Nephron (organoid): ENCODE results near the gene PRODH.
"Not testable (repeated sequence)": the region's sequence is repeated elsewhere in the genome, so short reads cannot be mapped to it uniquely, and the experiment has no call there.

Experiments
- H3K27ac Mint-ChIP-seq, 3 experiments: 2 replicates each; pipeline ENCODE4 v1.8.0; 2020; ENCODE audit warnings: mixed read lengths in 3 of 3, mild to moderate bottlenecking in 2 of 3, moderate library complexity in 1 of 3
- H3K27me3 Mint-ChIP-seq: 2 replicates; pipeline ENCODE4 v1.8.0; 2021; ENCODE audit warnings: low read depth, mild to moderate bottlenecking, moderate library complexity, mixed read lengths
- H3K36me3 Mint-ChIP-seq: 2 replicates; pipeline ENCODE4 v1.8.0; 2020; ENCODE audit warnings: low read depth, mixed read lengths
- H3K4me1 Mint-ChIP-seq: 2 replicates; pipeline ENCODE4 v1.8.0; 2020; ENCODE audit warnings: mixed read lengths
- H3K4me3 Mint-ChIP-seq, 3 experiments: 2 replicates each; pipeline ENCODE4 v1.8.0; 2020; ENCODE audit warnings: mild to moderate bottlenecking in 3 of 3, mixed read lengths in 3 of 3, moderate library complexity in 2 of 3
- H3K9me3 Mint-ChIP-seq: 2 replicates; pipeline ENCODE4 v1.8.0; 2020; ENCODE audit warnings: mixed read lengths
- TF ChIP-seq, protein P1 (sequence below), 3 experiments: fragments of 200-600 bp; sonication (generic); IDR thresholded peaks; one replicate each; pipeline ENCODE4 v1.5.0; 2021; ENCODE audit warnings: antibody characterized with exemption in 3 of 3; ENCODE audit not compliant: unreplicated experiment in 3 of 3

Gene PRODH

DNA sequence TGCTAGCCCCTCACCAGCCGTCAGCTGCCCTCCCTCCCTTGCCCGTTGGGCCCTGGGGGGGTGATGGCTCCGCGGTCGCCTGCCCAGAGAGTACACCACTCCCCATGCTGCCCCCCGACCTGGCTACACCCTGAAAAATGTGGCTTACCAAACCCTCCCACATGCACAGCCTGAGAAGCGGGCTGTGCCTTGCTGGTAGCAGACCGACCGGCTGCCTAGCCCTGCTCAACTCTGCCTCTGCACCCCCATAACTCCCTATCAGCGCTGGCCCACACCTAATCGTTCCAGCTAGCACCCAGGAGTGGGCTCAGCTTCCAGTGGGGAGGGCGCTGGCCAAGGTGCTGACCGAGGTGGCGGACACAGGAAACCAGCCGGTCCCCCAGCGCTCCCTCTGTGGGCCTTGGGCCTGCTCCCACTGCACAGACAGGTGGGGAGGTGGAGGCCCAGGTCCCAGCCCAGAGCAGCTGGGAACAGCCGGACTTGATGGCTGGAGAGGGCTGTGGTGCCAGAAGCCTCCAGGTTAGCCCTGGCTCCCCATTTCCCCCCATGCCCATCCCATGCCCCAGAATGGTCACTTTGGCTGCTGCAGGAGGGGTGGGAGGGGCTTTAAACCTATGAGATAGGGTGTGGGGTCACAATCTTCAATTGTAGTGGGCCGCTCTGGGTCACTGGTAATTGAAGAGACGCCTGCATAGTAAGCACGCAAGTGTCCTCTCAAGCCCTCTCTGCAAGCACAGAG is 32.1 kb upstream of the PRODH start:
- peak overlapping the region in 1 of 3 experiments; percentile 24 for H3K4me3 Mint-ChIP-seq
- TF ChIP-seq, protein P1, sequence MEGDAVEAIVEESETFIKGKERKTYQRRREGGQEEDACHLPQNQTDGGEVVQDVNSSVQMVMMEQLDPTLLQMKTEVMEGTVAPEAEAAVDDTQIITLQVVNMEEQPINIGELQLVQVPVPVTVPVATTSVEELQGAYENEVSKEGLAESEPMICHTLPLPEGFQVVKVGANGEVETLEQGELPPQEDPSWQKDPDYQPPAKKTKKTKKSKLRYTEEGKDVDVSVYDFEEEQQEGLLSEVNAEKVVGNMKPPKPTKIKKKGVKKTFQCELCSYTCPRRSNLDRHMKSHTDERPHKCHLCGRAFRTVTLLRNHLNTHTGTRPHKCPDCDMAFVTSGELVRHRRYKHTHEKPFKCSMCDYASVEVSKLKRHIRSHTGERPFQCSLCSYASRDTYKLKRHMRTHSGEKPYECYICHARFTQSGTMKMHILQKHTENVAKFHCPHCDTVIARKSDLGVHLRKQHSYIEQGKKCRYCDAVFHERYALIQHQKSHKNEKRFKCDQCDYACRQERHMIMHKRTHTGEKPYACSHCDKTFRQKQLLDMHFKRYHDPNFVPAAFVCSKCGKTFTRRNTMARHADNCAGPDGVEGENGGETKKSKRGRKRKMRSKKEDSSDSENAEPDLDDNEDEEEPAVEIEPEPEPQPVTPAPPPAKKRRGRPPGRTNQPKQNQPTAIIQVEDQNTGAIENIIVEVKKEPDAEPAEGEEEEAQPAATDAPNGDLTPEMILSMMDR (IDR thresholded peaks at IDR 0.05; ENCODE audit: unreplicated experiment in 3 of 3) = no peak
- no peaks in the 10 kb centered on the region for H3K36me3 Mint-ChIP-seq
- no peak overlapping the region for H3K27ac Mint-ChIP-seq
- H3K27me3 Mint-ChIP-seq = peaks cover 20% of the 10 kb centered on the region
- no peaks in the 10 kb centered on the region for H3K9me3 Mint-ChIP-seq
- no peaks in the 10 kb centered on the region for H3K4me1 Mint-ChIP-seq

DNA sequence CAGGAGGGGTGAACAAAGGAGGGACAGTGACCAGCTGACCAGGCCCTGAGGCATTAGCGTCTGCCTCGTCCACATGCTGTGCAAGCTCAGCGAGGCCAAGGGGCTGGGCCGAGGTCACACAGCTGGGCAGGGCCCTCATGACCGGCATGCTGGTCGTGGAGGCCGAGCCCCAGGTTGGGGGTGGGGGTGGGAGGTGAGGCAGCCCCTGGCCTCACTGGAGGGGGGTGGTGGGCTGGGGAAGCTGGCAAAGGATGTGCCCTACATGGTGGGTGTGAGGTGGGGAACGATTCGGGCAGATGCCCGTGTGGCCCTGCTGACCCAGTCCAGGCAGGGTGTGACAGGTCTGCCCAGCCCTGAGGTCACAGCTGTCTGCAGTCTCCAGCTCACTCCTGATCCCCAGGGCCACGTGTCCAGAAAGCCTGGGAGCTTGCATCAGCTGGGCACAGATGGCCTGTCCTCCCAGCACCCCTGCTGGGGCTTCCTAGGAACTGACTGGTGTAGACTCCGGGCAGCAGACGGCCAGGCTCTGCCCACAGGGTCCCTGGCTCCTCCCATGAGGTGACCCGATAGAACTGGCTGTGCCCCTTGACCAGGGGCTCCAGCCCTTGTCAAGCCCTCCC is 31.4 kb upstream of the PRODH start:
- H3K4me3 Mint-ChIP-seq, H3K36me3 Mint-ChIP-seq, H3K9me3 Mint-ChIP-seq, H3K4me1 Mint-ChIP-seq, H3K27ac Mint-ChIP-seq: not testable (repeated sequence)
- peaks cover 20% of the 10 kb centered on the region for H3K27me3 Mint-ChIP-seq

DNA sequence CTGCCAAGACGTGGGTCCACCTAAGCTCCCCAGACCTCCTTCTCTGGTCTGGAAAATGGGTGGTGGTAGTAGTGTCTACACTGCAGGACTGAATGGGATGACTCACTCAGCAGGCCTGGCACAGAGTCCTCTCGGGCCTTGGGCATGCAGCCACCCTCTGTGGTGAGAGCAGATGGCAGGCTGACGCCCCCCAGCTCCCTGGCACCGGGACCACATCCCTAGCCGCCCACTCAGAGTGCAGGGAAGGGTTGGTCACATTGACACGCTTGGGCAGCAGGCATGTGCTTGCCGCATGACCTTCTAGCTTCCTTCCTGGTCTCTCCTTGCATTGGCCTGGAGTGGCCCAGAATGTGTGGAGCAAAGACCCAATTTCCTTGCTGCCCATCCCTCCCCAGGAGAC is 30.7 kb upstream of the PRODH start:
- no peak overlapping the region for H3K27ac Mint-ChIP-seq
- H3K27me3 Mint-ChIP-seq = peaks cover 19% of the 10 kb centered on the region
- H3K4me1 Mint-ChIP-seq = no peaks in the 10 kb centered on the region
- H3K4me3 Mint-ChIP-seq = no peak overlapping the region
- TF ChIP-seq, protein P1 (IDR thresholded peaks at IDR 0.05; ENCODE audit: unreplicated experiment in 3 of 3) = no peak
- H3K9me3 Mint-ChIP-seq = no peaks in the 10 kb centered on the region
- H3K36me3 Mint-ChIP-seq = no peaks in the 10 kb centered on the region

DNA sequence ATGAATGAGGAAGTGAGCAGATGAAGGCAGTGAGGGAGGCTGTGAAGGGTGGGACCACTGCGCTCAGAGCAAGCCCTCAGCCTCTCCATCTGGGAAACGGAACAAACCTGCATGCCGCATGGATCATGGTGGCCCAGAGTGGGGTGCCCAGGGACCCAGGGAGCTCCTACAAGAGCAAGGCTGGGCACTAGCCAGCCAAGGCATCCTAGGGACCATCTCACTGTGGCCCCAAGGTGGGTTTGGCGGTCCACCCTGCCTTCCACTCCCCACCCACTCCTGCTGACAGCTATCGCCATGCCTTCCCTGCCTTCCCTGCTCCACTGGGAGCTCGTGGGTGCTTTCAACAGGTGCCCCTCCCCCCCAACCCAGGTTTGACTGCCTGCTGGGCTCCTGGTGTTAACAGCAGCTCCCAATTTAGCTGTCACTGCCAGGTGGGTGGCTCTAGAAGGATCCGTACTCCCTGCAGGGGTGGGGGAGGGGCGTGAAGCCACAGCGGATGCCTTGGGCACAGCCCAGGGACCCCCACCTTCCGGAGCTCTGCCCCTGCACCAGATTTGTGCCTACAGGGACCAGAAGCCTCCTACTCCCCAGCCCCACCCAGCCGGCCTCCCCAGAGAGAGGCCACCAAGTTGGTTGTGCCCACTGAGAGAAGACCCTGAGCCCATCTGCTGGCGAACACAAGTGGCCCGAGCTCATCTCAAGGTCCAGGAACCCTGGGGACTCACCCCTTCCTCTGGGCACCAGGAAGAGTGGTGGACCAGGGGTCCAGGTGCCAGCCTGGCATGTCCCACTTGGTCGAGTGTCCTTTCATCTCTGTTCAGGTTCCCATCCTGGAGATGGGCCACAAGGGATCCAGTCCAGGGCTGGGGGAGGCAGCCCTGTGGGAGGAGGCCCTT is 29.7 kb upstream of the PRODH start:
- Mint-ChIP-seq H3K9me3 (no peaks in the 10 kb centered on the region), H3K27me3 (peaks cover 16% of the 10 kb centered on the region), H3K36me3 (no peaks in the 10 kb centered on the region), H3K4me3 (no peak overlapping the region), H3K4me1 (no peaks in the 10 kb centered on the region), H3K27ac (no peak overlapping the region)
- TF ChIP-seq, protein P1 (IDR thresholded peaks at IDR 0.05; ENCODE audit: unreplicated experiment in 3 of 3) = no peak

DNA sequence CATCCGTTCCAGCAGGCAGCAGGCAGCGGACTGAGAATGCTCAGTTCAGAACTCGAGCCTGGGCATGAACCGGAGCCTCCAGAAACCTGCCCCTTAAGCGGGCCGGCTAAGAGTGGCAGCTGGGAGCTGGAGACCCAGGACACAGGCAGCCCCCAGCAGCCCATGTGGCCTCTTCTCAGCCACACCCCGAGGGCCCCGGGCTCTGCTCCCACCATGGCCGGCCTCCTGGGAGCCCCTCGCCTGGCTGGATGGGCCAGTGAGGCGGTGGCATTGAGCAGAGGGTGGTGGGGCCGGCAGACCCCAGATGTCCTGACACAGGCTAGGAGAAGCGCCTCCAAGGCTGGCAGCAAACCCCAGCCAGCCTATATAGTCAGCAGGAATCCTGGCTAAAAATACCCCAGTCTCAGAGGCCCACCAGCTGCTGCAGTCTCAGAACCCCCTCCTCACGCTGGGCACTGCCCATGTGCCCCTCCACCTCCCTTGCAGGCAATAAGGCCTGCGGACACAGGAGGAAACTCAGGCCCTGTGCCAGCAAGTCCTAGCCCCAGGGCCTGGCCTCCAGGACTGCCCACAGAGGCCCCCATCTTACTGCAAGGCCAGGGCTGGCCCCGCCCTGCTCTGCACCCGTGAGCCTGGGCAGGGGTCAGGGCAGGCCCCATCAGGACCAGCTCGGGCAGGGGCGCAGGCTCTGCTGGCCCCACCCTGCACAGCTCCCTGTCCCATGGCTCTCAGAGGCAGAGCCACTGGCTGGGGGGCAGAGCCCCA is 28.6 kb upstream of the PRODH start:
- not testable (repeated sequence) for H3K4me1 Mint-ChIP-seq, H3K36me3 Mint-ChIP-seq, H3K27ac Mint-ChIP-seq, H3K9me3 Mint-ChIP-seq, H3K4me3 Mint-ChIP-seq
- peaks cover 15% of the 10 kb centered on the region for H3K27me3 Mint-ChIP-seq

DNA sequence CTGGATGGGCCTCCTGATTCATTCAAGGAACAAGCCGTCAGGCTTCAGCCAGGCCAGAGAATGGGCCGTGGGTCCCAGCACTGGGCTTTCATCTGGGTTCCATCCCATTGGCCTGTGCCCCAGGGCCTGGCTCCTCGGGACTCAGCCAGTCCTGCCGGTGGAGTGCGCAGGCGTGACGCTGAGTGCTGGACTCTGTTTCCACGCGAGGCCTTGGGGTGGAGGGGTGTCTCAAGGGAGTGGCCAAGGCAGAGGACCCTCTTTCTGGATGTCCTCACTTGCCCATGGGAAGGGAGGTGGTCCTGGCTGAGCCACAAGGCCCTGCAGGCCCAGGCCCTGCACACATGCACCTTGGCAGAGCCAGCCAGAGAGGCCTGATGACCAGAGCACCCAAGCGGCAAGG is 28.0 kb upstream of the PRODH start:
- H3K27me3 Mint-ChIP-seq = peaks cover 13% of the 10 kb centered on the region
- not testable (repeated sequence) for H3K9me3 Mint-ChIP-seq, H3K4me3 Mint-ChIP-seq, H3K4me1 Mint-ChIP-seq, H3K36me3 Mint-ChIP-seq, H3K27ac Mint-ChIP-seq

DNA sequence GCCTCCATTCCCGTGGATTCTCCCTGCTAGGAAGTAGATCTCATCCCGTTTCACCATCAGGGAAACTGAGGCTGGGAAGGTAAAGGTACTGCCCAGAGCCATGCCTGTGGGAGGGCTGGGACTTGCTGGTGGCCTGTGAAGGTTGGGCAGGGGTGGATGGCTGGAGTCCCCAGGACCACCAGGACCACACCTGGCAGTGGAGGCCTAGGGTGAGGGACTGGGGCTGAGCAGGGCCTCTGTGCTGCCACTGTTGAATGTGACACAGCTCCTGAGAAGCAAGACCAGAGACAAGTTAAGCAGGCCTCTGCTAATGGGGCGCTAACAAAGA is 26.2 kb upstream of the PRODH start:
- no peaks in the 10 kb centered on the region for H3K36me3 Mint-ChIP-seq
- H3K4me3 Mint-ChIP-seq = no peak overlapping the region
- H3K27me3 Mint-ChIP-seq = peaks cover 7% of the 10 kb centered on the region
- no peaks in the 10 kb centered on the region for H3K4me1 Mint-ChIP-seq
- H3K27ac Mint-ChIP-seq = no peak overlapping the region
- H3K9me3 Mint-ChIP-seq = no peaks in the 10 kb centered on the region
- TF ChIP-seq, protein P1 (IDR thresholded peaks at IDR 0.05; ENCODE audit: unreplicated experiment in 3 of 3) = no peak

DNA sequence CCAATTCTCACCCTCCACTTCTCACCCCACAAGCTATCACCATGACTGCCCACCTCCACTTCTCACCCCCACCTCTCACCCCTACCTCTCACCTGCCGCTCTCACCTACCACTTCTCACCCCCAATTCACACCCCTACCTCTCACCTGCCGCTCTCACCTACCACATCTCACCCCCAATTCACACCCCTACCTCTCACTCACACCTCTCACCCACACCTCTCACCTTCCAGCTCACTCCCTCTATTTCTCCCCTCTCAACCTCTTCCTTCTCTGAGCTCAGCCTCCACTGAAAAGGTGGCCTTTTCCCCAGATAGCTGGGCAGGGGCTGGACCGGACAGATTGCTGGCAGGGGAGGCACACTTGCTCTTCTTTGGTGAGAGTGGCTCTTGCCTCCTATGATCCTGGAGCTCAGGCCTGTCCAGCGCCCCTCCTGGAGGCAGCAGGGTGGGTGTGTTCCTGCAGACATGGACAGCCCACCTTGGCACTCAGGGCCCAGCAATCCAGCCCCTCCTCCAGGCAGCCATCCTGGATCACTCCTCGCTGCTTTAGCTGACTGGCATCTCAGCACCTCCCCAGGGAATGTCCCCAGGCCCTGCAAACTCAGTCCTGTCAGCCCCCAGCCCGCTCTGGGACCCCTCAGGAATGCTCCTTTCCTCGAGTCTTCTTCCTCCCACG is 25.7 kb upstream of the PRODH start:
- H3K9me3 Mint-ChIP-seq, H3K4me1 Mint-ChIP-seq, H3K36me3 Mint-ChIP-seq, H3K27me3 Mint-ChIP-seq, H3K27ac Mint-ChIP-seq, H3K4me3 Mint-ChIP-seq: not testable (repeated sequence)

DNA sequence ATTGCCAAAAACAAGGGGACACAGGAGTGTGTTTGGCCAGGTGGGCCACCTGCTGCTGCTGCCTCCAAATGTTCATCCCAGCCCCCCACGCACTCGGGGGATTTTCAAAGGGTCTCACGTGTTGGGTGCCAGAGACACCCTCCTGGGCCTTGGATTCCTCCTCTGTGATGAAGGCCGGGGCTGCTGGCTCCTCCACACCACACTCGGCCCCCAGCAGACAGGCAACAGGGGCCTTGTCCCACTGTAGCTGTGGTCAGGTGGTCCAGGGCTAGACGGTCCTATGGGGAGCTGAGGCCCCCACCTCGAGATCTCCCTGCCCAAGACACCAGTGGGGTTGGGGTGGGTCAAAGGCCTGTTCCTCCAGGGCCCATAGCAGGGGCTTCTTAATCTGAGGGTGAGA is 25.1 kb upstream of the PRODH start:
- not testable (repeated sequence) for H3K4me3 Mint-ChIP-seq, H3K36me3 Mint-ChIP-seq, H3K27ac Mint-ChIP-seq, H3K4me1 Mint-ChIP-seq, H3K9me3 Mint-ChIP-seq, H3K27me3 Mint-ChIP-seq
